ENCODE results near the gene SLC3A2. TPM values are rescaled to one million over a fixed set of nuclear protein-coding genes. Genes with fewer than 3 reads are reported as not detected.

SLC3A2 gene
- total RNA-seq, 1 donor from 2014 or later: 38.6 TPM

Other genes starting within 250 kb of the SLC3A2 start
- gene GANAB, start 234.3 kb upstream of the SLC3A2 start, total RNA-seq: 99.8 TPM
- 10.0 TPM for gene INTS5, start 227.6 kb upstream of the SLC3A2 start, total RNA-seq
- gene C11orf98, start 215.7 kb upstream of the SLC3A2 start, total RNA-seq: 25.4 TPM
- gene CSKMT, start 215.6 kb upstream of the SLC3A2 start, total RNA-seq: 7.5 TPM
- gene UQCC3, start 209.2 kb upstream of the SLC3A2 start, total RNA-seq: 6.9 TPM
- gene LBHD1, start 208.6 kb upstream of the SLC3A2 start, total RNA-seq: 2.4 TPM
- 62.9 TPM for gene UBXN1, start 201.8 kb upstream of the SLC3A2 start, total RNA-seq
- gene LRRN4CL, start 191.4 kb upstream of the SLC3A2 start, total RNA-seq: 2.9 TPM
- gene BSCL2, start 173.5 kb upstream of the SLC3A2 start, total RNA-seq: 13.3 TPM
- 0.27 TPM for gene GNG3, start 173.2 kb upstream of the SLC3A2 start, total RNA-seq
- gene HNRNPUL2, start 153.4 kb upstream of the SLC3A2 start, total RNA-seq: 34.8 TPM
- gene TTC9C, start 152.4 kb upstream of the SLC3A2 start, total RNA-seq: 13.6 TPM
- 10.9 TPM for gene ZBTB3, start 126.7 kb upstream of the SLC3A2 start, total RNA-seq
- gene POLR2G, start 119.3 kb upstream of the SLC3A2 start, total RNA-seq: 45.3 TPM
- 9.7 TPM for gene TAF6L, start 109.5 kb upstream of the SLC3A2 start, total RNA-seq
- gene TMEM179B, start 93.5 kb upstream of the SLC3A2 start, total RNA-seq: 12.0 TPM
- 17.7 TPM for gene TMEM223, start 88.9 kb upstream of the SLC3A2 start, total RNA-seq
- 36.7 TPM for gene NXF1, start 75.5 kb upstream of the SLC3A2 start, total RNA-seq
- 19.7 TPM for gene STX5, start 48.8 kb upstream of the SLC3A2 start, total RNA-seq
- gene TEX54, start 48.1 kb upstream of the SLC3A2 start, total RNA-seq: not detected
- 22.8 TPM for gene WDR74, start 41.3 kb upstream of the SLC3A2 start, total RNA-seq
- gene CHRM1, start 40.5 kb downstream of the SLC3A2 start, total RNA-seq: not detected
- gene SLC22A6, start 104.1 kb downstream of the SLC3A2 start, total RNA-seq: not detected
- not detected for gene SLC22A8, start 134.9 kb downstream of the SLC3A2 start, total RNA-seq